H9 (cell line): ENCODE data around the gene GPAT3. TPM values are rescaled to one million over a fixed set of nuclear protein-coding genes. Genes with fewer than 3 reads are reported as not detected.
A peak's percentile ranks its signal among the peaks of the same experiment; 100 is the strongest.

ENCODE experiments used
- DNase-seq: peaks from one replicate; pipeline ENCODE4 v3.0.0-alpha.2; 2017
- H2AFZ ChIP-seq: one replicate; pipeline ENCODE4 v1.6.1; 2013; ENCODE audit warnings: mild to moderate bottlenecking, low read length, control low read depth, moderate library complexity
- H2AK5ac ChIP-seq: 2 replicates; pipeline ENCODE4 v1.6.1; 2013; ENCODE audit warnings: low read length, control low read depth, mixed read lengths; ENCODE audit not compliant: insufficient read length
- H2BK120ac ChIP-seq: one replicate; pipeline ENCODE4 v1.6.1; 2013; ENCODE audit warnings: low read depth, mild to moderate bottlenecking, low read length, control low read depth, inconsistent platforms; ENCODE audit not compliant: poor library complexity, severe bottlenecking
- H2BK12ac ChIP-seq: 2 replicates; pipeline ENCODE4 v1.6.1; 2013; ENCODE audit warnings: low read length, control low read depth, mixed read lengths, low read depth; ENCODE audit not compliant: insufficient read length
- H2BK15ac ChIP-seq: 2 replicates; pipeline ENCODE4 v1.6.1; 2013; ENCODE audit warnings: low read depth, low read length, control low read depth
- H2BK20ac ChIP-seq: one replicate; pipeline ENCODE4 v1.6.1; 2013; ENCODE audit warnings: low read depth, mild to moderate bottlenecking, low read length, control low read depth, inconsistent platforms; ENCODE audit not compliant: poor library complexity, severe bottlenecking
- H2BK5ac ChIP-seq: 2 replicates; pipeline ENCODE4 v1.6.1; 2013; ENCODE audit warnings: low read length, control low read depth, mixed read lengths; ENCODE audit not compliant: insufficient read length
- H3K14ac ChIP-seq: 2 replicates; pipeline ENCODE4 v1.6.1; 2013; ENCODE audit warnings: low read length, control low read depth; ENCODE audit not compliant: insufficient read depth
- H3K18ac ChIP-seq: 2 replicates; pipeline ENCODE4 v1.6.1; 2013; ENCODE audit warnings: low read depth, mild to moderate bottlenecking, mixed read lengths, low read length, control low read depth; ENCODE audit not compliant: insufficient read length
- H3K23ac ChIP-seq: 2 replicates; pipeline ENCODE4 v1.6.1; 2013; ENCODE audit warnings: low read length, control low read depth, mixed read lengths, low read depth; ENCODE audit not compliant: insufficient read length
- H3K23me2 ChIP-seq: 2 replicates; pipeline ENCODE4 v1.6.1; 2013; ENCODE audit warnings: low read depth, mild to moderate bottlenecking, mixed read lengths, low read length, control low read depth; ENCODE audit not compliant: insufficient read length, poor library complexity, severe bottlenecking
- H3K27ac ChIP-seq: 2 replicates; pipeline ENCODE4 v1.5.1; 2013; ENCODE audit warnings: low read length, control low read depth, mixed read lengths, low read depth; ENCODE audit not compliant: insufficient read length
- H3K27me3 ChIP-seq: 2 replicates; pipeline ENCODE4 v1.6.1; 2013; ENCODE audit warnings: low read length, control low read depth, inconsistent platforms; ENCODE audit not compliant: insufficient read depth
- H3K4ac ChIP-seq: 2 replicates; pipeline ENCODE4 v1.6.1; 2013; ENCODE audit warnings: low read depth, mild to moderate bottlenecking, control low read depth, inconsistent platforms, low read length, moderate library complexity
- H3K4me1 ChIP-seq: 2 replicates; pipeline ENCODE4 v1.6.1; 2013; ENCODE audit warnings: low read length, control low read depth, inconsistent platforms; ENCODE audit not compliant: insufficient read depth
- H3K4me2 ChIP-seq: 2 replicates; pipeline ENCODE4 v1.6.1; 2013; ENCODE audit warnings: low read length, control low read depth, mixed read lengths; ENCODE audit not compliant: insufficient read length, insufficient read depth
- H3K56ac ChIP-seq: 2 replicates; pipeline ENCODE4 v1.6.1; 2013; ENCODE audit warnings: low read depth, mild to moderate bottlenecking, mixed read lengths, low read length, control low read depth; ENCODE audit not compliant: insufficient read length
- H3K79me1 ChIP-seq: 2 replicates; pipeline ENCODE4 v1.6.1; 2013; ENCODE audit warnings: low read depth, mild to moderate bottlenecking, moderate library complexity, low read length, control low read depth, inconsistent platforms; ENCODE audit not compliant: insufficient read depth, poor library complexity, severe bottlenecking
- H3K79me2 ChIP-seq: 2 replicates; pipeline ENCODE4 v1.6.1; 2013; ENCODE audit warnings: low read length, control low read depth, inconsistent platforms; ENCODE audit not compliant: insufficient read depth
- H3K9ac ChIP-seq: 2 replicates; pipeline ENCODE4 v1.6.1; 2013; ENCODE audit warnings: low read length, control low read depth, mixed read lengths; ENCODE audit not compliant: insufficient read length; ENCODE audit errors: extremely low read depth
- H3K9me3 ChIP-seq: one replicate; pipeline ENCODE4 v1.6.1; 2013; ENCODE audit warnings: low read depth, low read length, inconsistent platforms; ENCODE audit not compliant: control insufficient read depth
- H3T11ph ChIP-seq: one replicate; pipeline ENCODE4 v1.6.1; 2013; ENCODE audit warnings: mild to moderate bottlenecking, low read length, control low read depth, inconsistent platforms
- H4K20me1 ChIP-seq: one replicate; pipeline ENCODE4 v1.6.1; 2013; ENCODE audit not compliant: control insufficient read depth, insufficient read length, insufficient read depth
- H4K5ac ChIP-seq: 2 replicates; pipeline ENCODE4 v1.6.1; 2013; ENCODE audit warnings: low read depth, mild to moderate bottlenecking, mixed read lengths, low read length, control low read depth; ENCODE audit not compliant: insufficient read length
- H4K8ac ChIP-seq: replicated peaks from 2 replicates; pipeline ENCODE4 v1.6.1; 2013; ENCODE audit warnings: low read length, control low read depth, mixed read lengths, low read depth; ENCODE audit not compliant: insufficient read length
- H4K91ac ChIP-seq: 2 replicates; pipeline ENCODE4 v1.6.1; 2013; ENCODE audit warnings: low read depth, mild to moderate bottlenecking, moderate library complexity, mixed read lengths, low read length, control low read depth; ENCODE audit not compliant: insufficient read length
- H3K27ac Mint-ChIP-seq, 3 experiments: 2 replicates in 2 of 3; 3 replicates in 1 of 3; pipeline ENCODE4 v1.8.0; 2020 to 2021; ENCODE audit warnings: mixed read lengths in 3 of 3, mild to moderate bottlenecking in 1 of 3, moderate library complexity in 1 of 3
- H3K27me3 Mint-ChIP-seq: 2 replicates; pipeline ENCODE4 v1.8.0; 2021; ENCODE audit warnings: low read depth, mild to moderate bottlenecking, moderate library complexity, mixed read lengths
- H3K36me3 Mint-ChIP-seq, 3 experiments: 2 replicates in 2 of 3; 3 replicates in 1 of 3; pipeline ENCODE4 v1.8.0; 2020 to 2021; ENCODE audit warnings: low read depth in 3 of 3, mixed read lengths in 3 of 3; ENCODE audit not compliant: insufficient read depth in 1 of 3
- H3K4me1 Mint-ChIP-seq, 2 experiments: 2 replicates each; pipeline ENCODE4 v1.8.0; 2020; ENCODE audit warnings: mixed read lengths in 2 of 2
- H3K4me3 Mint-ChIP-seq, 2 experiments: 2 replicates in 1 of 2; 3 replicates in 1 of 2; pipeline ENCODE4 v1.8.0; 2020 to 2021; ENCODE audit warnings: mild to moderate bottlenecking in 2 of 2, mixed read lengths in 2 of 2, moderate library complexity in 1 of 2
- H3K9me3 Mint-ChIP-seq, 2 experiments: 2 replicates in 1 of 2; 3 replicates in 1 of 2; pipeline ENCODE4 v1.8.0; 2020; ENCODE audit warnings: mild to moderate bottlenecking in 2 of 2, mixed read lengths in 2 of 2, moderate library complexity in 1 of 2
- CTCF ChIP-seq: fragments of 200-600 bp; sonication (generic); conservative IDR thresholded peaks from 3 replicates; pipeline ENCODE4 v1.8.0; 2021; ENCODE audit warnings: antibody characterized with exemption, mild to moderate bottlenecking
- WGBS: extraction: QIAGEN DNeasy Blood & Tissue Kit; methylation state at CpG from one replicate; pipeline ENCODE4 v1.1.7; 2013; ENCODE audit warnings: missing lambda C conversion rate, low lambda C conversion rate, mixed read lengths; ENCODE audit not compliant: insufficient read length; ENCODE audit errors: extremely low coverage; 5-methylcytosine and 5-hydroxymethylcytosine counted together
- total RNA-seq: library from RNA; stranded (reverse); gene quantifications from 2 replicates; pipeline ENCODE4 v1.2.1, GENCODE V29; 2021

Gene GPAT3
- total RNA-seq, 1 experiment from 2014 or later: 1.8 TPM

GRCh38 chr4:83548151-83548905, 12.4 kb downstream of the GPAT3 start:
- Histone ChIP-seq H3K4ac (no peak overlapping the region), H2BK15ac (no peak overlapping the region), H3K27ac (no peak overlapping the region), H3K23ac (no peak overlapping the region), H2BK20ac (no peak overlapping the region), H3K23me2 (no peaks in the 10 kb centered on the region), H3K4me1 (no peaks in the 10 kb centered on the region), H3K56ac (no peak overlapping the region), H3K9ac (no peak overlapping the region), H2BK120ac (no peak overlapping the region), H3K9me3 (no peaks in the 10 kb centered on the region), H3K79me2 (no peaks in the 10 kb centered on the region), H2BK5ac (no peak overlapping the region), H4K8ac (no peak overlapping the region), H3K18ac (no peak overlapping the region), H3K4me2 (no peak overlapping the region), H3K27me3 (no peaks in the 10 kb centered on the region), H3T11ph (no peak overlapping the region), H2AFZ (no peak overlapping the region), H3K79me1 (no peaks in the 10 kb centered on the region), H2BK12ac (no peak overlapping the region), H2AK5ac (no peak overlapping the region), H3K14ac (no peak overlapping the region), H4K5ac (no peak overlapping the region), H4K91ac (no peak overlapping the region), H4K20me1 (no peaks in the 10 kb centered on the region)
- Mint-ChIP-seq H3K27ac (peak overlapping the region in 1 of 3 experiments; percentile 93; a peak in 2 of 7 replicates), H3K4me3 (no peak overlapping the region), H3K27me3 (no peaks in the 10 kb centered on the region), H3K4me1 (peaks cover 6 to 8% of the 10 kb centered on the region in 2 experiments), H3K36me3 (no peaks in the 10 kb centered on the region; a peak in 1 of 7 replicates), H3K9me3 (no peaks in the 10 kb centered on the region; a peak in 1 of 5 replicates)
- no peak for TF ChIP-seq CTCF
- no CpG with 5 or more reads among the region's 7 CpGs for WGBS
- DNase-seq: peak; percentile 53
